Endothelial cell of umbilical vein (primary cell): Measurements from ENCODE around the gene IGFL1. TPM values are rescaled to one million over a fixed set of nuclear protein-coding genes. Genes with fewer than 3 reads are reported as not detected.

Experiments used
- BruUV-seq: library from RNA; stranded (reverse); fragments of 400-500 nt; replicated peaks from 2 replicates; lab custom pipeline; 2021; lab: Mats Ljungman, UMichigan
- CTCF ChIA-PET: fragments of 300-600, 350-600 bp; sonication (Branson Sonifier 250); formaldehyde crosslinking; loops from one replicate; lab custom pipeline; 2021; ENCODE audit warnings: antibody characterized with exemption, inconsistent platforms; lab: Charles Lee
- POLR2A ChIA-PET: fragments of 300-600, 350-600 bp; sonication (Branson Sonifier 250); formaldehyde crosslinking; loops from one replicate; lab custom pipeline; 2021; ENCODE audit warnings: antibody characterized with exemption, inconsistent platforms; lab: Charles Lee
- DNase-seq: peaks from one replicate; pipeline ENCODE4 v3.0.0-alpha.2; 2011; ENCODE audit warnings: low read depth, low spot score
- FAIRE-seq: peaks from 2 replicates; lab custom pipeline; 2011; peaks lifted over from hg19 to GRCh38; lab: Jason Lieb, UNC
- H2AFZ ChIP-seq: 2 replicates; pipeline ENCODE4 v1.6.0; 2012; ENCODE audit warnings: low read depth, low read length, control low read depth, inconsistent platforms
- H3K27ac ChIP-seq: 2 replicates; pipeline ENCODE4 v1.5.1; 2011; ENCODE audit warnings: low read depth, mild to moderate bottlenecking, control low read depth, low read length, moderate library complexity; ENCODE audit not compliant: insufficient read depth
- H3K27me3 ChIP-seq, 2 experiments: 2 replicates each; pipeline versions ENCODE4 v1.6.0 to v1.6.1; 2011; ENCODE audit warnings: low read length in 2 of 2, mixed read lengths in 1 of 2; ENCODE audit not compliant: control insufficient read depth in 2 of 2, insufficient read depth in 2 of 2
- H3K36me3 ChIP-seq, 2 experiments: 2 replicates in 1 of 2; 3 replicates in 1 of 2; pipeline ENCODE4 v1.5.1; 2011; ENCODE audit warnings: low read length in 2 of 2, mild to moderate bottlenecking in 1 of 2, moderate library complexity in 1 of 2; ENCODE audit not compliant: control insufficient read depth in 2 of 2, insufficient read depth in 2 of 2; ENCODE audit errors: extremely low read depth in 1 of 2
- H3K4me1 ChIP-seq: 3 replicates; pipeline ENCODE4 v1.5.1; 2011; ENCODE audit warnings: mild to moderate bottlenecking, low read length; ENCODE audit not compliant: control insufficient read depth, insufficient read depth; ENCODE audit errors: extremely low read depth
- H3K4me2 ChIP-seq: 2 replicates; pipeline ENCODE4 v1.6.1; 2011; ENCODE audit warnings: low read length, control low read depth, mixed read lengths; ENCODE audit not compliant: insufficient read depth
- H3K4me3 ChIP-seq, 3 experiments: fragments of 200-600 bp in 1 of 3; sonication (generic), shearing (Covaris generic) in 1 of 3; replicated peaks in 1 of 3; 2 replicates each; pipeline ENCODE4 v1.5.1; 2011 to 2016; ENCODE audit warnings: control low read depth in 3 of 3, low read length in 3 of 3, mild to moderate bottlenecking in 2 of 3, inconsistent platforms in 1 of 3, low read depth in 1 of 3, moderate library complexity in 1 of 3; ENCODE audit not compliant: insufficient read depth in 1 of 3
- H3K79me2 ChIP-seq: 2 replicates; pipeline ENCODE4 v1.6.0; 2012; ENCODE audit warnings: low read length, inconsistent platforms; ENCODE audit not compliant: control insufficient read depth, insufficient read depth
- H3K9ac ChIP-seq: replicated peaks from 2 replicates; pipeline ENCODE3; 2011; ENCODE audit warnings: low read length, control low read depth; ENCODE audit not compliant: insufficient read depth; ENCODE audit errors: extremely low read depth
- H3K9me1 ChIP-seq: replicated peaks from 3 replicates; pipeline ENCODE4 v1.6.0; 2011; ENCODE audit warnings: mild to moderate bottlenecking, low read length; ENCODE audit not compliant: control insufficient read depth, insufficient read depth; ENCODE audit errors: extremely low read depth
- H3K9me3 ChIP-seq: replicated peaks from 2 replicates; pipeline ENCODE4 v1.5.1; 2012; ENCODE audit warnings: low read length, inconsistent platforms; ENCODE audit not compliant: control insufficient read depth, insufficient read depth
- H4K20me1 ChIP-seq: replicated peaks from 2 replicates; pipeline ENCODE3; 2011; ENCODE audit warnings: mild to moderate bottlenecking, low read length; ENCODE audit not compliant: control insufficient read depth, insufficient read depth; ENCODE audit errors: extremely low read depth
- CTCF ChIP-seq, 2 donors: IDR thresholded peaks; 1 replicate in 1 of 2; 2 replicates in 1 of 2; pipeline ENCODE4 v1.5.1; 2011; ENCODE audit warnings: low read length in 2 of 2, mild to moderate bottlenecking in 2 of 2, moderate library complexity in 2 of 2, control low read depth in 1 of 2, inconsistent platforms in 1 of 2, low read depth in 1 of 2; ENCODE audit not compliant: insufficient read depth in 1 of 2; ENCODE audit errors: extremely low read depth in 1 of 2
- EZH2 ChIP-seq: IDR thresholded peaks from 2 replicates; pipeline ENCODE4 v1.6.1; 2012; ENCODE audit warnings: borderline replicate concordance, low read depth, mild to moderate bottlenecking, moderate library complexity, low read length, inconsistent platforms; ENCODE audit not compliant: severe bottlenecking
- FOS ChIP-seq: IDR thresholded peaks from 2 replicates; pipeline ENCODE4 v1.6.1; 2011; ENCODE audit warnings: mild to moderate bottlenecking, low read length, moderate library complexity, borderline replicate concordance; ENCODE audit not compliant: insufficient read depth
- GATA2 ChIP-seq: IDR thresholded peaks from 2 replicates; pipeline ENCODE4 v1.7.0; 2011; ENCODE audit warnings: low read depth, mild to moderate bottlenecking, moderate library complexity, mixed read lengths, low read length; ENCODE audit not compliant: insufficient read length, insufficient read depth
- JUN ChIP-seq: IDR thresholded peaks from 2 replicates; pipeline ENCODE4 v1.6.1; 2011; ENCODE audit warnings: borderline replicate concordance, low read depth; ENCODE audit not compliant: insufficient read length, insufficient read depth
- MAX ChIP-seq: IDR thresholded peaks from 2 replicates; pipeline ENCODE4 v1.6.1; 2011; ENCODE audit not compliant: insufficient read depth, insufficient read length
- MYC ChIP-seq: IDR thresholded peaks from one replicate; pipeline ENCODE4 v1.6.1; 2011; ENCODE audit warnings: mild to moderate bottlenecking, low read depth, low read length
- POLR2A ChIP-seq: IDR thresholded peaks from 2 replicates; pipeline ENCODE4 v1.6.1; 2012; ENCODE audit warnings: low read depth, mild to moderate bottlenecking, control low read depth, low read length
- POLR2AphosphoS5 ChIP-seq: IDR thresholded peaks from 2 replicates; pipeline ENCODE4 v1.6.1; 2012; ENCODE audit warnings: low read depth, mild to moderate bottlenecking, control low read depth, low read length, moderate library complexity; ENCODE audit not compliant: insufficient read depth
- dilution Hi-C: fragments of 300-500 bp; cut with MboI; formaldehyde crosslinking; loops from one replicate; pipeline ENCODE4 v1.15.0; 2019; ENCODE audit warnings: low sequenced_read_pairs; ENCODE audit not compliant: extremely low pct_ligation_motif_present
- intact Hi-C: fragments of 100-400 bp; cut with micrococcal nuclease; formaldehyde crosslinking; loops from one replicate; pipeline ENCODE4 v1.10.0; 2022
- polyA plus RNA-seq, 4 experiments: library from polyadenylated mRNA; depleted of rRNA in 3 of 4; stranded (reverse) in 3 of 4; unstranded in 1 of 4; fragments of >200 nt; gene quantifications; 2 replicates each; pipeline versions ENCODE4 v1.2.1 to v1.2.3, GENCODE V29; 2011 to 2012; ENCODE audit warnings: missing spikeins in 1 of 4
- total RNA-seq: library from RNA; stranded (reverse); gene quantifications from 2 replicates; pipeline ENCODE4 v1.2.3, GENCODE V29; 2021

IGFL1 gene
- total and polyA plus RNA-seq, 2 donors (not counting 3 experiments of a cell fraction or from before 2014, with no cell fraction given): not detected

GRCh38 chr19:46181388-46181779, 48.2 kb upstream of the IGFL1 start:
- H3K79me2 ChIP-seq: no peaks in the 10 kb centered on the region
- FAIRE-seq: no peak
- no peak overlapping the region for H3K4me3 ChIP-seq
- intact Hi-C loops (no loop called here), dilution Hi-C loops (no loop called here)
- H4K20me1 ChIP-seq: no peaks in the 10 kb centered on the region
- DNase-seq: no peak
- H3K9me1 ChIP-seq: no peaks in the 10 kb centered on the region
- H3K4me2 ChIP-seq: no peak overlapping the region
- ChIA-PET POLR2A (no interaction called here), CTCF (interaction anchor here (0.7 kb wide), 1 partner anchor 8 kb away, joined by 3 read pairs; no protein-coding TSS in a partner anchor)
- no peaks in the 10 kb centered on the region for H3K4me1 ChIP-seq
- H3K27ac ChIP-seq: no peak overlapping the region
- H3K36me3 ChIP-seq: no peaks in the 10 kb centered on the region
- BruUV-seq: no TSS peak
- H3K9ac ChIP-seq: no peak overlapping the region
- peaks cover 4 to 6% of the 10 kb centered on the region in 2 experiments for H3K27me3 ChIP-seq
- no peak overlapping the region for H2AFZ ChIP-seq
- H3K9me3 ChIP-seq: no peaks in the 10 kb centered on the region
- TF ChIP-seq EZH2 (no peak), POLR2AphosphoS5 (no peak), POLR2A (no peak), JUN (no peak), FOS (no peak), MAX (no peak), CTCF (IDR thresholded peaks at IDR 0.05; ENCODE audit: extremely low read depth in 1 of 2, insufficient read depth in 1 of 2, low read depth in 1 of 2, low read length in 2 of 2) (no peak), GATA2 (no peak), MYC (no peak)
